Hematopoietic multipotent progenitor cell treated with erythropoietin and hydrocortisone succinate and interleukin-3 and kit ligand, for 4 days (in vitro differentiated cells): ENCODE results near the gene TM9SF4.
"Not testable (repeated sequence)": the region's sequence is repeated elsewhere in the genome, so short reads cannot be mapped to it uniquely, and the experiment has no call there.

Experiments used
- DNase-seq: peaks from one replicate; pipeline ENCODE4 v3.0.0-alpha.2; 2015

Gene TM9SF4

DNA sequence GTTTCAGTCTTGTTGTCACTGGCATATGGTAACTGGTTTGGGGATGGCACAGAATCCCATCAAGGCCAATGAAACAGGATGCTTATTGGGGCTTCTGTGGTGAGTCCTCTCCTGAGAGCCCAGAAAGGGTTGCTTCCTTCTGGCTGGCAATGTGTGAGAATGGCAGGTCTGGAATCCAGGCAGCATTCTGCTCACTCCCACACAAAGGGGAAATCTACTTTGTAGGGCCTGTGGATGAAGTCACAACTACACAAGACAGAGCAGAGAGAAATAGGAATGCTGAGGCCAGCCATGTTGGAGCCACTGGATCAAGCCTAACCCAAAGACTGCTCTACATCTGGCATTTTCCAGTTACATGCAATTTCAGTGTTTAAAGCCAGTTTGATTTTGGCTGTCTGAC lies 82.4 kb downstream of the TM9SF4 start:
- no peak for DNase-seq

DNA sequence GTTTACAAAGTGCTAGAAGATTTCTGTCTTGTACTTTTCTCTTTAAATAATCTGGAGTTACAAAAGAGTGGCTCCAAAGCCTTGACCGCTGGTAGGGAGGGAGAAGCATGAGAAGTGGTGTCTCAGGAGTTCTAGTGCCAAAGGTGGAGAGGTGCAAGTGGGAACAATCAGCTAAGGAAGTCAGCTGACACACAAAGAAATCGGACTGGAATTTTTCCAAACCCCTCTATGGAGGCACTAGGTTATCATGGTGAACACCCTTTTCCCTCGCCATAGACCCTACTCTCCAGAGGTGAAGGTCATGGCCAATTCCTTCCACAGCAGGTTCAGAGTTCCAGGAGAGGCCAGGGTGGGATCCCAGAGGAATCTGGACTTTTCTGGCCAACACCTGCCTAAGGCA lies 83.2 kb downstream of the TM9SF4 start:
- no peak for DNase-seq

DNA sequence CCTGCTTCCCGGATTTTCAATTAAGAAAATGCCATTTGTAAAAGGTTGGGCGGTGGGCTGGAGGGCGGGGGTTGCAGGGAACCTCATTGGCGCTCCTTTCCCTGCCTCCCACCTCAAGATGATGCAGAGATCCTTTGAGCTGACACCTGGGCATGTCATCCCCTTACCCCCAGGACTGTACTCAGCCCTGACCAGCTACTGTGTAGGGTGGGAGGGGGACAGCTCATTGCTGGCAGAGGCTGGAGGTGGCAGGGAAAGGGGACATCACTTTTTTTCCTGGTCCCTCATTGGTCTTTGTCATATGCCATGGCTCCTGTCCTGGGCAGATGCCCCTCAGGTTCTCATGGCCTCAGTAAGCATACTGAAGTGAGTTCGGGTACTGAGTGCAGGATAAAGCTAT lies 83.8 kb downstream of the TM9SF4 start:
- DNase-seq = not testable (repeated sequence)

DNA sequence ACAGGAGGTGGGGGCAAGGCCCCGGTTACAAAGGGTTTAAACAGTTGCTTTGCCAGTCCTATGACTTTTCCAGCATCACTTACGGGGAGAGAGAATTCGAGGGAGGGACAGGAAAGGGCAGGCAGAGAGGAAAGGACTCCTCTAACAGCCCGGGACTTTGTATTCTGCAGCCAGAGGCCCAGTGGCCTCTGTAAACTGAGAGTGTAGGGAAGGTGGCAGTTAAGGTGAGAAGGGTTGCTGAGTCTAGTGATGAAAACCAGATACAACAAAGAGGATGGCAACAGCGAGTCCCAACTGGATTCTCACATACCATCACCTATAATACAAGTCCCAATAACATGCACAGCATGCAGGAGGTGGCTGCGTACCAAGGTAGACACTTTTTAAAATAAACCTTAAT lies 84.5 kb downstream of the TM9SF4 start:
- DNase-seq = no peak

DNA sequence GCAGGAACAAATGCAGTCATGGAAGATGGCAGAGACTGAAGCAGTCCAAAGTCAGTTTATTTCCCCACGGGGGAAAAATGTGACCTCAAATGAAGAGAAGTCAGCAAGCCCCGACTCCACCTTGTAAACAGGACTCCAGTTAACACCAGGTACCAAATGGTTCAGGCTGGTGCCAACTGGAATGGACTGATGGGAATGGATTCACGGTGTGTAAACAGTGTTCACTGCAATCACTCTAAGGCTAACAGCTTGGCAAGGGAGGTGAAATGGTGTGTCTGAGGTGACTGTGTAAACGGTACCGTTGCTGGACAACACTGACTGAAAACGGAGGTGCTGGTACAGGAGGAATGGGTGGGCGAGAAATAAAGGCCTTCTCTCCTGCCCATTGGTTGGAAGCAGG lies 86.1 kb downstream of the TM9SF4 start:
- DNase-seq = no peak

DNA sequence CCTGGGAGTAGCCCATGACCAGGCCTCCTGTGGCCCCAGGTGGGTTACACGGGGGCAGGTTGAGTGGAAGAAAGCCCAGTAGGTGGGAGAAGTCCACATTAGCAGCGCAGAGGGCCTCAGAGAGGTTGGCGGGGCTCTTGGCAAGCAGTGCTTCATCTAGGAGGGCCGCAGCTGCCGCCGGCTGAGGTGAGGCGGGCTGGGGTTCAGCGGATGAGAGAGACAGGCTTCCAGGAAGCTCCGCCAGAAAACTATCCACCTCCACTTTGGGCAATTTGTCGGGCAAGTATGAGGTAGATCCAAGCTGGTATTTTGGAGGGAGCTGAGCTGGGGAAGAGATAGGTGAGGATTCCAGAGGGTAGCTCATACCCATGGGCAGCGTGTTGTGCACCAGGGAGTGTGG lies 87.1 kb downstream of the TM9SF4 start:
- not testable (repeated sequence) for DNase-seq

DNA sequence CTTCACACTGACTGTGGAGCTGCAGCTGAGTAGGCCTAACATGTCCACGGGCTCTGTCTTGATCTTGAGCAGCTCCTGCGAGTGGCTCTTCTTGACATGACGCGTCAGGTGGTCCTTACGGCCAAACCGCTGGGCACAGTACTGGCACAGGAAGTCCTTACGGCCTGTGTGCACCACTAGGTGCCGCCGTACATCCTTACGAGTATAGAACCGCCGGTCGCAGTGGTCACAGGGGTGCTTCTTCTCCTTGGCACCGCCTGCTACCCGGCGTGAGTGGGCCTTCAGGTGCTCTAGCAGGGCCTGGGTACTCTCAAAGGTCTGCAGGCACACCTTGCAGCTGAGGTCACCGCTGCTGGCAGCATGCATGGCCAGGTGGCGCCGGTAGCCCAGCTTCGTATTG lies 87.6 kb downstream of the TM9SF4 start:
- DNase-seq = peak; percentile 43

DNA sequence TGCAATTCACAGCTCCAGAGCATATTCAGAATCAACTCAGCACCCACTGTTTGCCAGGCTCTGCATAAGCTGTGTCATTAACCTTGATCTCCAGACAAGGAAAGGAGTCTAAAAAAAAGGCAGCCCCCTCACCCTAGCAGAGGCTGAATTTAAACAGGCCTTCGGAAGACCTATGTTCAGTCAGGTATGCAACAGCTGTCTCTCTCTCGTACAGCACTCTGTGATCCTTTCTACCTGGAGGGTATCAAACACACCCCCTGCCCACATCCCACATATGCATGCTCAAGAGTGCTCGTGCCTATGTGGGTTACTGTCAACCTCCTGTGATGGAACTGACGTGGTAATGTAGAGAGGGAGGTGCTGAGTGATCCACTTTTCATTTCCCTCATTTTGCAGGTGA lies 89.5 kb downstream of the TM9SF4 start:
- DNase-seq = no peak

DNA sequence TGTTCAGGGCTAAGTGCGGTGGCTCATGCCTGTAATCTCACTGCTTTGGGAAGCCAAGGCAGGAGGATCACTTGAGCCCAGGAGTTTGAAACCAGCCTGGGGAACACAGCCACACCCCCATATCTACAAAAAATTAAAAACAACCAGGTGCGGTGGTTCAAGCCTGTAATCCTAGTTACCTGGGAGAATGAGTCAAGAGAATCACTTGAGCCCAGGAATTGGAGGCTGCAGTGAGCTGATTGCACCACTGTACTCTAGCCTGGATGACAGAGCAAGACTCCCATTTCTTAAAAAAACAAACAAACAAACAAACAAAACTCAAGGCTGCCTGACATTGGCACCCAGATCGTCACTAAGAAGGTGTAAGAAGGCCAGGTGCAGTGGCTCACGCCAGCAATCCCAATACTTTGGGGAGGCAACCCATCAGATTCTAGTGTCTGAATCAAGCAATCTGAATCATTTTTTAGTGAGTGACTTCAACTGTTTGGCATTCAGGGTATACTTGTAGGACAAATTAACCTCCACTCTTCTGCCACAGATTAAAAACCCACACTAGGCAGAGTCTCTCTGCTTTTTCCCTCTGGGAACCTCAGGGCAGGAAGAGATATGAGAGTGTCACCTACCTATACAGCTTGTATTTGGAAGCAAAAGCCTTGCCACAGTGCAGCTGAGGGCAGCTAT lies 91.9 kb downstream of the TM9SF4 start:
- no peak for DNase-seq

DNA sequence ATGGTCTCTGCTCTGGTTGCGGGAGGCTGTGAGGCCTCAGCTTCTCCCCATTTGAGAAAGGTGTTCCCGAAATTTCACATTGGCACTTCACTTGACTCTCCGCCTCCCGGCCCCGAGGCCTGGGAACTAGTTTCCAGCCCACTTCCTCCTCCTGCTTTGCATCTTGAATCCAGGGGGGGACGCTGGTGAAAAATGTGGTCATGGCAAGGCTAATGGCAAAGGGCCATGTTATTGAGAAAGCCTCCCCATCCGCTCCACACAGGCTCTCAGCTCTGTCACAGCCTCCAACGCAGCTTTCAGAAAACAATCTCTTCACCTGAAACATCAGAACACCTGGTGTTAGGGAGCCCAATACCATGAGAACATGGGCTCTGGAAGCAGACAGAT lies 92.5 kb downstream of the TM9SF4 start:
- DNase-seq = no peak

DNA sequence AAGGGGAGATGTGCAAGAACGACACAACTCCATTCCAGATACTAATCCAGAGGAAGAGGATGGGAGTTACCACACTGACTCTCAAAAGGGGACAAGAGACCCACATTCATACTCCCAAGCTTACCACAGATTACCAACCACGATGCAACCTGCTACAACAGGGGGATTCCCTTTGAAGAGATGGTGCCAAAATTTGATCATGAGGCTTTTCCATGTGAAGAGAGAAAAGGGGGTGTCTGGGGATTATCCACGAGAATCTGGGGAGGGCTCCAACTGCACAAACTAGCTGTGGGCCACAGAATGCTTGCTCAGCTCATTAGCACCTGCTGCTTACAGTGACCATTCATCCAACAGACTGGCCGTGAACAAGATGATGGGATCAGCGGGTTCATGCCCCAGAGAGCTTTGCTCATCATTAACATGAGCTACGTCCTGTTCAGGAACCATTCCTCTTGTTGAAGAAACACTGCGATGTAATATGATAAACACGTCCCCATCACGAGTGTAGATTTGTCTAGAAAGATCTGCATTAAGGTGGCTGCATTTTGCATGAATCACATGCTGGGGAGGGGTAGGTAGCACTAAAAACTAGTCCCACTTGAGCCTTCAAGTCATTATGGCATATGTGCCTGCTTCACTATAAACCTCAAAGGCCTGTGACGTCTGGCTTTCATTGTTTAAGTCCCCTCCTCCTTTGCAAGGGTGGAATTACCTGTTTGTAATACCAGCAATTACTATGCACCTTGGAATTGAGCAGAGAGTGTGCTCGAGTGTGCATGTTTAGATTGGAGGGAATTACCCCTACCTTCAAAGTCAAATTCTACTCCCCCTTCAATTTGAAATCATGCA lies 94.1 kb downstream of the TM9SF4 start:
- no peak for DNase-seq

DNA sequence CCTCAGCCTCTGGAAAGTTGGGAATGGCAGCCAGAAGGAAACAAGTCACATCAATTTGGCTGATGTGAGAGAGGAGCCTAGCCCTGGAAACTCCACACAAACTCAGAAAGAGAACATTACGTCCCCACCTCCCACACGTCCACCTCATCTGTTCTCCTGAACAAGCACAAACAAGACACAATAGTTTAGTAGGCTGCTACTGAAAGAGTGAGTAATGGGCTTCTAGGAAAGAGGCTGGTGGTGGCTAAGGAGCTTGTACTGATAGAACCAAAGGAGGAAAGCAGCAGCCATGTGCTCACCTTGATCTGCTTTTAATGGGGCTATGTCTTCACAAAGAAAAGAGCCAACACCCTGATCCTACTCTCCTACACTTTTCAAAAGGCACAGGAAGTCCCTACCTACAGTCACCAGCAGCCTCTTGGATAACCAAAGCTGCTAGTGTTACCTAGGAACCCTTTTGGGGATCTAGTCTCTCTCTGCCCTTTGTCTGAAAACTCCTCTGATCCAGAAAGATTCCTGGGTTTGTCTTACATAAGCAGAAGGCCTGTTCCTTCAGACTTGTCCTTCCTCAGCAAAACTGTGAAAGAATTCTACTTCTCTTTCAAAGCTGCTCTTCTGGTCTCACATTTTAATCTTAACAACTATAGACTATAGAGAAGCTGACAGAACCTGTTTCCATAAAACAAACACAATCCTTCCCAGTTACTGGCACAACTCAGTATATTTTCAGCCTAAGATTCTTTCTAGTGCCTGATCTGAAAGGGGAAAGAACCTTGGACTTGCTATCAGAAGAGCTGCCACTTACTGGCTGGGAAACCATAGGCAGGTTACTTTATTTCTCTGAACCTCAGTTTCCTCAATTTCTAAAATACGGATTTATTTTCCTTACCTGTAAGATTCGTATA lies 94.9 kb downstream of the TM9SF4 start:
- DNase-seq = no peak

DNA sequence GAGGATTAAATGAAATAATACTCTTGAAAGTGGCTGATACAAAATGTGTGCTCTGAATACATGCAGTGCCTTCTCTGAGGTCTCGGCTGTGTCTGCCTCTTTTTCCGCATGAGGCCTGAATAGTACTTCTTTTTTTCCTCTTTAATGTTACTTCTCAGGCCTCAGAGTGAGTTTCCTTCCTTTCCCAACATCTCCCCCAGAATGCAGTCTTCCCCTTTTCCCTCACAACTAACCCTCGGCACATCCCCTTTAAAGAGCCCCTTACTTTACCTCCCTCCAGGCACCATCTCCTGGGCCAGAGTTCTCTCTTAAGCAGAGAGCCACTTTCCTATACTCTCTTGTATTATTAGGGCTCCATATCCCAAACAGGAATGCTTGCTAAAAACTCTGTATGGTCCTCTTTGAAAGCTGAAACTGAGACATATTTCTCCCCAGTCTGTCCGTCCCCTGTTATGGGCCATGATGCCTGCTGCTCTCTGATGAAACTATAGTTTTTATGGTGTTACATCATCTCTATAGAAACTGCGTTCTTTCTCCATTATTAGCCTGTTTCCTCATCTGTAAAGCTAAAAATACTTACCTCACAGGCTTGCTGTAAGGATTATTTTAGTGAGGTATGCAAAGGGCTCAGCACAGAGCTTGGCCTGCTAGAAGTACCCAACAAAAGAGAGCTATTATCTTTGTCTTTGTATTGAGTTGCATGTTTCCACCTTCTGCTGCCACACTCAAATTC lies 95.8 kb downstream of the TM9SF4 start:
- DNase-seq = peak; percentile 42

DNA sequence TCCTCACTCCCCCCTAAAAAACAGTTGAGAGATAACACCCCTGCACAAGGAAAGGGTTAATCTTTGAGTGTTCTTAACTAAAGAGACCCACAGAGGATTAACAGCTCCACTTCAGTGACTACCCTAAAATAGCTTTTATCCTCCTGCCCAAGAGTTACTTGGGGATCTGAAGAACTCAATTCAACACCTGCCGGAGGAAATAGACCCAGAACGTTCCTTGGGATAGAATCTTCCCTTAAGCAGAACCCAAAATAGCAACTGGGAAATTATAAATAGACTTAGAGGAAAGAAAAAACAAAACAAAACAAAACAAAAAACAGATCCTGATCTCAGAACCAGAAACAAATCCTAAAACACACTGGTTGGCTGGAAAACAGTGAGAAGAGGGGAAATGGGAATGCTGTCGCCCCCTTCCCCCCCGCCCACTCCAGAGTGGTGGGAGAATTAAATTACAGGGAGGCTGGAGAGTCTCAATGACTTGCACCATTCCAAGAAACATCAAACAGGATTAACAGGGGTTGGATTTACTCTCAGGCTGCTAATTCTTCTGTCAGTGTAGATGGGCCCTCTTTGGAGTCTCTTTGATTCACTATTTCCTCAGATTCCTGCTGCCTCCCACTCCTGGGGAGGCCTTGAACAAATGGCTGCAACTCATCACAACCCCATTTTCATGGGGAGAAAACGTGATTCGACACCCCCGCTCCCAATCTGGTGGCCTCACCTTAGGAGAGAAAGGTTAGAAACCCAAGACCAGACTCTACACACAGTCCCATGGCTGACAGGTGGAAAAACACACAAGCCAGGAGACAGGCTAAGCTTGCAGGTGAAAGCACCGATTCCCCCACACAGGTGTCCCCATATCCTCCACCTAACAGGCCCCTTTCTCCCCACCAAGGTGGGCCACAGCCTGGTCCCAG lies 96.6 kb downstream of the TM9SF4 start:
- DNase-seq = no peak

DNA sequence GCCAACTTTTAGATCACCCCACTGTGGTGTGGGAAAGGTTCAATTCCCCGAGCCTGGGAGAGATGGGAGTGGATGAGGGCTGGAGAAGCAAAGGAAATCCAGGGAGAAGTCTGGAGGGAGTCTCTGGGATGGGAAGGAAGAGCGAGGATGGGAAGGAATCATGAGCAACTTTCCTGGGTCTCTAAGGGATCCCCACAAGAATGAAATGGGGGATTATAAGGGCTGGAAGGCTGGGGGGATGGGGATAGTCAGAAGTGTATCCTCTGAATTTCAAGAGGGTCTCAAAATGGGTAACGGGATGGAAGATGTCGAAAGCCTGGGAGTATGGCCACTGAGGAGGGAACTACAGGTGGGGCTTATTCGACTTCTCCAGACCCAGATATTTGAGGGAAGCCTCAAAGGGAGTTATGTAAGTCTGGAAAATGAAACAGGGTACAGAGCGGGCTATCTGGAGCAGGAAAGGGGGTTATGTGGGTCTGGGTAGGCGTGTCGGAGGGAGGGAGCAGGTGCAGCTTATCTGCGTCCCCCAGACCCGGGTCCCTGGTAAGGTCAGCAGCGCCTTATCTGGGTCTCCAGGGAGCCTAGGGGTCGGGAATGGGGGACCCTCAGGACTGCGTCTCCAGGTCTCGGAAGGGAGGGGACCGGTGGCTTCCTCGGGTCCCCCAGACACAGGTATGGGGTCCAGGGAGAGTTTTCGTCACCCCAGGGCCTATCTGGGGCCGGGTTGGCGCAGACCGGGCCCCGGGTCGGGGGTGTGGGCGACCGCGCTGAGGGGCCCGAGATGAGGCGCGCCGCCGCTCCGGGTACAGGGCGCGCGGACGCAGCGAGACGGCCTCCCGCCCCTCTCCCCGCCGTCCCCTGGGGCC lies 97.5 kb downstream of the TM9SF4 start:
- DNase-seq = peak; percentile 84

DNA sequence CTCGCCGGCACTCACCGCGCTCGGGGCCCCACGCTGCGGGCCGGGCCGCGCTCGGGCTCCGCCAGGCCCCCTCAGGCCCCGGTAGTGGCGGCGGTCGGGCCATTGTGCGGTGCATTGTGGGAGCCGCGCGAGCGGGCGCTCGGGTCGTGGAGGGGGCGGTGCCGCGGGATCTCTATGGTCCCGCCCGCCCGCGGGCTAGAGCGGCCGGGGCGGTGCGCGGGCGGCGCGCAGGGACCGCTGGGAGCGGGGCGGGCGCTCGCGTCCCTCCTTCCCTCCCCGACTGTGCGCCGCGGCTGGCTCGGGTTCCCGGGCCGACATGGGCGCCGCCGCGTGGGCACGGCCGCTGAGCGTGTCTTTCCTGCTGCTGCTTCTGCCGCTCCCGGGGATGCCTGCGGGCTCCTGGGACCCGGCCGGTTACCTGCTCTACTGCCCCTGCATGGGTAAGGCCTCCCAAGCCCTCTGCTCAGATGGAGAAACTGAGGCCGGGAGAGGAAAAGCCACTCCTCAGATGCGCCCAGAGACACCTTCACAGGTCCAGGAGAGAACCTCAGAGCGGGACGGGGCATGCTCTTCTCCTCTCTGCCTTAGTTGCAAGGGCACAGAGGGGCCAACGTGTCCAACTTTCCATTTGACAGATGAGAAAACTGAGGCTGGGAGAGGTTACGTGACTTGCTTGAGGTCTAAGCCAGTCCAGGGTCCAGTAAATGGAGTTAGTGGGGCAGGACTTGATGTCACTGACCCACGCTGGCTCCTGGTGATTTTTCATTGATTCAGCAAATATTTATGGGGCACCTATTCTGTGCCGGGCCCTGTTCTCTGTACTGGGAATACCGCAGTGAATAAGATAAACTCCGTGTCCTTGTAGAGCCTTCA lies 98.3 kb downstream of the TM9SF4 start, which contains the start of the genes PLAGL2 and POFUT1:
Gene PLAGL2 (minus strand): TSS at position 118 of the 873 bp plus-strand sequence. CDS start 5,565 bp downstream, outside the sequence.
Gene POFUT1 (plus strand): TSS at position 255 of the 873 bp plus-strand sequence. CDS start 62 bp downstream, at position 317.
- peak; percentile 95 for DNase-seq

DNA sequence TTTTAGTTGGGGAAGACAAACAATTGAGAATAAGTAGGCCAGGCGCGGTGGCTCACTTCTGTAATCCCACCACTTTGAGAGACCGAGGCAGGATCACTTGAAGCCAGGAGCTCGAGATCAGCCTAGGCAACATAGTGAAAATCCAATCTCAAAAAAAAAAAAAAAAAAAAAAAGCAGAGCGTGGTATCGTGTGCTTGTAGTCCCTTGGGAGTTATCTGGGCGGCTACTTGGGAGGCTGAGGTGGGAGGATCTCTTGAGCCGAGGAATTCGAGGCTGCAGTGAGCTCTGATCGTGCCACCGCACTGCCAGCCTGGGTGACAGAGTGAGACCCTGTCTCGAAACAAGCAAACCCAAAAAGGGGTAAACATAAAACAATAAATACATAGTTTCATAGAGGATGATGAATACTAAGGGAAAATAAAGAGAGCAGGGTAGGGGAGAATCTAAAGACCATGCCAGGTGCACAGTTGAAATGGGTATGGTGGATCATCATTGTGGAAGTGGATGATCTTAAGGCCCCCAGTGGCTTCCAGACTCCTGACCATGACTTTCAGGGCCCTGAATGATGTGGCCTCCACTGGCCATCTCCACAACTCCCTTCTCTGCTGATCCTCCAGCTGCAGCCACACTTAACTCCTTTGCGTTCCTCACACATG lies 99.1 kb downstream of the TM9SF4 start:
- no peak for DNase-seq

DNA sequence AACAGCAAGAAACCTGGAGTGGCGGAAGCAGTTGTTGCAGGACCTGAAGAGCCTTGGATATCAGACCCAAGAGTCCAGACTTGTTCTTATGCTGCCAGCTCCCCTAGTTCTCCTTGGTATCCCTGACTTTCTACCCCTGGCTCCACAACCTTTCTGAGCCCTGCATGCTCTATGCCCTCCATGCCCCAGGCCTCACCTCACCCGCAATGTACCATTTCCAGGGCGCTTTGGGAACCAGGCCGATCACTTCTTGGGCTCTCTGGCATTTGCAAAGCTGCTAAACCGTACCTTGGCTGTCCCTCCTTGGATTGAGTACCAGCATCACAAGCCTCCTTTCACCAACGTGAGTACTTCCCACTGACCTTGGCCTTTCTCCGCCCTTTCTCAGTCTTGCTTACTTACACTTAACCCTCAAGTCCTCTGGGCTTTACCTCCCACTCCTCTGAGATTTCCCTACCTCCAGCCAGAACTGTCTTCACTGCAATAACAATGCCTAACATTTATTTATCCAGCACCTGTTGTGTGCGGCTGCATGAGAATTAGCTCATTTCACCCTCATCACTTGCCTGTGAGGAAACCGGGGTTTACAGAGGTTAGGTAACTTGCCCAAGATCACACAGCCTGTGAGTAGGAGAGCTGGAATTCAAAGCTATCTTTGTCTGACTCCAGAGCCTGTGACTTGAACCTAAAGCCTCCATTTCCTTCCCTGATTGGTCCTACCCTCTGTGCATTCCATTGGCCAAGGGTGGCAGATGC lies 100.5 kb downstream of the TM9SF4 start:
- no peak for DNase-seq
